Activated CD4-positive, alpha-beta T cell treated with anti-CD3 and anti-CD28 coated beads, Interleukin-2, amount 10 ng/mL, durations not matched to agents 24 days and 14 days (primary cell): ENCODE results near the gene VTA1. TPM values are rescaled to one million over a fixed set of nuclear protein-coding genes. Genes with fewer than 3 reads are reported as not detected.
A peak's percentile ranks its signal among the peaks of the same experiment; 100 is the strongest.
"Not testable (repeated sequence)": the region's sequence is repeated elsewhere in the genome, so short reads cannot be mapped to it uniquely, and the experiment has no call there.

ENCODE experiments used
- DNase-seq: peaks from one replicate; pipeline ENCODE4 v3.0.0; 2022
- H3K27ac Mint-ChIP-seq: one replicate; pipeline ENCODE4 v1.8.0; 2022; ENCODE audit warnings: mild to moderate bottlenecking, mixed read lengths
- H3K27me3 Mint-ChIP-seq: one replicate; pipeline ENCODE4 v1.8.0; 2022; ENCODE audit warnings: mixed read lengths
- H3K36me3 Mint-ChIP-seq: one replicate; pipeline ENCODE4 v1.8.0; 2022; ENCODE audit warnings: low read depth, mild to moderate bottlenecking, mixed read lengths
- H3K4me1 Mint-ChIP-seq: one replicate; pipeline ENCODE4 v1.8.0; 2021; ENCODE audit warnings: mixed read lengths
- H3K4me3 Mint-ChIP-seq: one replicate; pipeline ENCODE4 v1.8.0; 2022; ENCODE audit warnings: mild to moderate bottlenecking, moderate library complexity, mixed read lengths
- H3K9me3 Mint-ChIP-seq: one replicate; pipeline ENCODE4 v1.8.0; 2021; ENCODE audit warnings: mixed read lengths
- intact Hi-C: fragments of 100-400 bp; cut with micrococcal nuclease; formaldehyde crosslinking; loops from one replicate; pipeline ENCODE4 v1.15.1; 2023
- total RNA-seq: library from RNA; stranded (reverse); gene quantifications from 2 replicates; pipeline ENCODE4 v1.2.3, GENCODE V29; 2022

Gene VTA1
- total RNA-seq, 1 donor from 2014 or later: 54.0 TPM

DNA sequence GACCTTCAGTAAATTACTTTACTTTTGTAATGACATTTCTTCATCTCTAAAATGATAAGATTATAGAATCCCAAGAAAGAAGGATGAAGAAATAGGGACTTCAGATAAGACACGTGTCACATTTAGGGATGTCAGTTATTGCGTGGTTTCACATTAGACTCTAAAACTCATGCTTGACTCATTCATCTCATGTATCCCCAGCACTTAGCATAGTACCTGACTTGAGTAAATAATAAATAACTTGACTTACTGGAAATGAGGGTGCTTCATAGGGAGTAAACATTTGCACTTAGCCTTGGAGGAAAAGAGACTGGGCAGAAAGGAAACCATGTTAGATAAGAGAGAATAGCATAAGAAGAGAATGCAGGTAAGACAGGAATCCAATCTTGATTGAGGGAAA lies 37.2 kb downstream of the VTA1 start:
- no peak for DNase-seq
- no peak overlapping the region for H3K27ac Mint-ChIP-seq
- intact Hi-C loops: no loop called here
- peaks cover 2% of the 10 kb centered on the region for H3K4me1 Mint-ChIP-seq
- H3K36me3 Mint-ChIP-seq: peaks cover 21% of the 10 kb centered on the region
- no peaks in the 10 kb centered on the region for H3K27me3 Mint-ChIP-seq
- no peaks in the 10 kb centered on the region for H3K9me3 Mint-ChIP-seq
- no peak overlapping the region for H3K4me3 Mint-ChIP-seq

DNA sequence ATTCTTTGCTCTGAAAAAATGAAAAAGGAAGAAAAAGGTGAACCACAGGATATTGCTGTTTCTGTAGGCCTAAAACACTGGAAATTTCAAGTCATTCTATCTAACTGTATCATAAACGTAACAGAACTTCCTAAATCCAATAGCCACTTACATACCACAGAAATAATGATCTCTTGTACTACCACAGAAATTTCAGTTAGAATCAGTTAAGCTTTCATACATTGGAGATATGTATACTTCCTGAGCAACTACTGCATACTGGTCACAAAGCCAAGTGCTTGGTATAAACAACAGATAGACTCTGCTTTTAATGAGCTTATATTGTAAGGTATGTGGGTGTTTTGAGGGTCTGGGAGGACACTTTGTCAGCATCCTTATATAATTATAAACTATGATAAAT lies 38.6 kb downstream of the VTA1 start:
- H3K4me1 Mint-ChIP-seq: peaks cover 2% of the 10 kb centered on the region
- no peaks in the 10 kb centered on the region for H3K9me3 Mint-ChIP-seq
- no peak for DNase-seq
- peaks cover 21% of the 10 kb centered on the region for H3K36me3 Mint-ChIP-seq
- no peaks in the 10 kb centered on the region for H3K27me3 Mint-ChIP-seq
- no peak overlapping the region for H3K4me3 Mint-ChIP-seq
- intact Hi-C loops: loop anchor here (2.0 kb wide), 1 partner anchor 15 kb away; no protein-coding TSS in a partner anchor
- H3K27ac Mint-ChIP-seq: no peak overlapping the region

DNA sequence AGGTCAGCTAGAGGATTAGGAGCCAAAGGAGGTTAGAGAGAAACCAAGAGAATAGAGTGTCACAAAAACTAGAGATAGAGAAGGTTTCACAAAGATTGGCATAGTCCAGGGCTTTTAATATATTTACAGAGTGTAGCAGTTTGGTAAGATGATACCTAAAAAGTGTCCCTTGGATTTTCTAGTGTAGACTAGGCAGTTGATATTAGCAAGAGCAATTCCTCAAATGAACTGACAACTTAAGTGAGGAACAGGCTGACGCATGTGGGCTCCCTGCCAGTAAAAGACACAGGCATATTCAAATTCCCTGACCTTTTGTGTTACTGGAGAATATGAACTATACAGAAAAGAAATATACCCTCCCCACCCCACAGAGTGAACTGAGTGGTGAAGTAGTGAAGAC lies 40.1 kb downstream of the VTA1 start:
- intact Hi-C loops: loop anchor here (2.0 kb wide), 1 partner anchor 14 kb away; no protein-coding TSS in a partner anchor
- Mint-ChIP-seq H3K36me3 (peaks cover 17% of the 10 kb centered on the region), H3K4me1 (peaks cover 2% of the 10 kb centered on the region), H3K4me3 (no peak overlapping the region), H3K9me3 (no peaks in the 10 kb centered on the region), H3K27me3 (no peaks in the 10 kb centered on the region), H3K27ac (no peak overlapping the region)
- no peak for DNase-seq

DNA sequence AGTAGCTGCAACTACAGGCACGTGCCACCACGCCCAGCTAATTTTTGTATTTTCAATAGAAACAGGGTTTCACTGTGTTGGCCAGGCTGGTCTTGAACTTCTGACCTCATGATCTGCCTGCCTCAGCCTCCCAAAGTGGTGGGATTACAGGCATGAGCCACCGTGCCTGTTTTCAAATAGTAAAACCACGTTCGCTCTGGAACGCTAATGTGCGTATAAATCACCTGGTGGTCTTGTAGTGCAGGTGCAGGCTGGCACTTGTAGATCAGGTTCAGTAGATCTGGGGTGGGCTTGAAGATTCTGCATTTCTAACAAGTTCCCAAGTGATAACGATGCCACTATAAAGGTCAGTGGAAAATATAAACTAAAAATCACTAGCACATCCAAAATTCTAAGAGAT lies 41.3 kb downstream of the VTA1 start:
- H3K27me3 Mint-ChIP-seq, H3K4me1 Mint-ChIP-seq, intact Hi-C loops, H3K9me3 Mint-ChIP-seq, DNase-seq, H3K4me3 Mint-ChIP-seq, H3K27ac Mint-ChIP-seq: not testable (repeated sequence)
- H3K36me3 Mint-ChIP-seq: peaks cover 13% of the 10 kb centered on the region

DNA sequence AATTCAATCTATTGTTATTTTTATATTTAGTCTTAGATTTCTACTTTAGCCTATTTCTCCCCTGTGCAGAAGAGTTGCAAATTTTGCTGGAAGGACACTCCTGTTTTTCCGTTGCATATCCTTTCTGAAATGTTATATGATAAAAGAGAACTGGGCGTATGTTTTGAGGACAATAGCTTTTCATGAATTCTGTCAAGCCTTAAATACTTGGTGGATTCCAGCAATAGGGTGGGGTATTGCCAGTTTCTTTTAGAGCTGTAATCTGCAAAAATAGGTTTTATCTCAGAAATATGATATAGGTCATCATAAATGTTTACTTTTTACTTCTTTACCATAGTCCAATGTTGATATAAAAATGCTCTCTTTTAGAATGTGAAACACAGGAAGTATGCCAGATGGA lies 42.0 kb downstream of the VTA1 start:
- peaks cover 13% of the 10 kb centered on the region for H3K36me3 Mint-ChIP-seq
- intact Hi-C loops: no loop called here
- no peak overlapping the region for H3K4me3 Mint-ChIP-seq
- peaks cover 2% of the 10 kb centered on the region for H3K4me1 Mint-ChIP-seq
- H3K9me3 Mint-ChIP-seq: no peaks in the 10 kb centered on the region
- no peak overlapping the region for H3K27ac Mint-ChIP-seq
- H3K27me3 Mint-ChIP-seq: no peaks in the 10 kb centered on the region
- no peak for DNase-seq

DNA sequence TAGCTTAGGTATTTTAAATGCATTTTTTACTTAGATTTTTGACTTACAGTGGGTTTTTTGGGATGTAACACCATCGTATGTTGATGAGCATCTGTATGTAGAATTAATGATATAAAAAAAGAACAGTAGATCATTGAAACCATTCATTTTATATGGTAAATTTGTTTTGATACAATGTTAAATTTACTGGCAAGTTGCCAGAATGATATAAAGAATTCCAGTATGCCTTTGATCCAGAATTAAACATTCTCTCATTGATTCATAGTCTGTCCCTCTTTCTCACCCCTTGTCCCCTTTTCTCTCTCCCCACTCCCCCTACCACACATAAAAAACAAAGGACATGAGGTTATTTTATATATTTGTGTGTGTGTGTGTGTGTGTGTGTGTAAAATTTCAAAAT lies 45.3 kb downstream of the VTA1 start:
- H3K27me3 Mint-ChIP-seq: no peaks in the 10 kb centered on the region
- intact Hi-C loops: no loop called here
- H3K36me3 Mint-ChIP-seq: peaks cover 9% of the 10 kb centered on the region
- no peak for DNase-seq
- no peak overlapping the region for H3K4me3 Mint-ChIP-seq
- H3K4me1 Mint-ChIP-seq: peaks cover 4% of the 10 kb centered on the region
- H3K27ac Mint-ChIP-seq: no peak overlapping the region
- no peaks in the 10 kb centered on the region for H3K9me3 Mint-ChIP-seq

DNA sequence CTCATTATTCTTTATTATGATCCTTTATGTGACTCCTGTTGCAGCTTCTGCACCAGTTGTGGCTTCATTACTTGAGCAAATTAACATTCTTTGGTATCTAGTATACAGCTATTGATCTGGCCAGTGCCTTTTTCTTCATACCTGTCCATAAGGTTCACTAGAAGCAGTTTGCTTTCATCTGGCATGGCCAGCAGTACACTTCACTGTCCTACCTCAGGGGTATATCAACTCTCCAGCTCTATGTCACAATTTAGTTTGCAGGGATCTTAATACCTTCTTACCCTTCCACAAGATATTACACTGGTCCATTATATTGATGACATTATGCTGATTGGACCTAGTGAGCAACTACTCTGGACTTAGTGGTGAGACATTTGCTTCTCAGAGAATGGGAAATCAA lies 46.6 kb downstream of the VTA1 start:
- no peaks in the 10 kb centered on the region for H3K27me3 Mint-ChIP-seq
- intact Hi-C loops: no loop called here
- H3K4me3 Mint-ChIP-seq: no peak overlapping the region
- H3K4me1 Mint-ChIP-seq: peaks cover 4% of the 10 kb centered on the region
- peaks cover 10% of the 10 kb centered on the region for H3K36me3 Mint-ChIP-seq
- DNase-seq: no peak
- no peak overlapping the region for H3K27ac Mint-ChIP-seq
- H3K9me3 Mint-ChIP-seq: no peaks in the 10 kb centered on the region

DNA sequence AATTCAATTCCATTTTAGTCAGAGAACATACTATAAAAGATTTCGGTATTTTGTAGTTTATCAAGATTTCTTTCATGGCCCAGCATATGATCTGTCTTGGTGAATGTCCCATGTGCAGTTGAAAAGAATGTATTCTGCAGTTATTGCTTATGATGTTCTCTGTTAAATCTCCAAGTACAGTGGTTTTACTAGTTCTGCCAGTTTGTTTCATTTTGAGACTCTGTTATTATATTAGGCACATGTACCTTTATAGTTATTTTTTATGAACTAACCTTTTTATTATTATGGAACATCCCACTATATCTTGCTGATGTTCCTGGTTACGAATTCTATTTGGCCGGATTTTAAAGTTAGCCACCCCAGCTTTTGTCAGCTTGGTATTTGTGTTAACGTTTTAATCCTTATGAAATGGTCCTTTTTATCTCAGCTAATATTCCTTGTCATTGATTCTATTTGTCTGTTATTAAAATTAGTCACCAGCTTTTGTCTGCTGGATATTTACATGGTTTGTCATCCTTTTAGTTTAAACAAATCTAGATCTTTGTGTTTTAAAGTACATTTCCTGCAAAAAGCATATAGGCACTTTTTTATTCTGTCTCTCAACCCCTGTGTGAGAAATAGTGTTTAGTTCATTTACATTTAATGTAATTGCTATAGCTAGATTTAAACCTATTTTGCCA lies 48.9 kb downstream of the VTA1 start:
- H3K4me1 Mint-ChIP-seq: peaks cover 4% of the 10 kb centered on the region
- no peak overlapping the region for H3K27ac Mint-ChIP-seq
- H3K27me3 Mint-ChIP-seq: no peaks in the 10 kb centered on the region
- no peak overlapping the region for H3K4me3 Mint-ChIP-seq
- intact Hi-C loops: no loop called here
- peaks cover 5% of the 10 kb centered on the region for H3K36me3 Mint-ChIP-seq
- H3K9me3 Mint-ChIP-seq: no peaks in the 10 kb centered on the region
- DNase-seq: no peak

DNA sequence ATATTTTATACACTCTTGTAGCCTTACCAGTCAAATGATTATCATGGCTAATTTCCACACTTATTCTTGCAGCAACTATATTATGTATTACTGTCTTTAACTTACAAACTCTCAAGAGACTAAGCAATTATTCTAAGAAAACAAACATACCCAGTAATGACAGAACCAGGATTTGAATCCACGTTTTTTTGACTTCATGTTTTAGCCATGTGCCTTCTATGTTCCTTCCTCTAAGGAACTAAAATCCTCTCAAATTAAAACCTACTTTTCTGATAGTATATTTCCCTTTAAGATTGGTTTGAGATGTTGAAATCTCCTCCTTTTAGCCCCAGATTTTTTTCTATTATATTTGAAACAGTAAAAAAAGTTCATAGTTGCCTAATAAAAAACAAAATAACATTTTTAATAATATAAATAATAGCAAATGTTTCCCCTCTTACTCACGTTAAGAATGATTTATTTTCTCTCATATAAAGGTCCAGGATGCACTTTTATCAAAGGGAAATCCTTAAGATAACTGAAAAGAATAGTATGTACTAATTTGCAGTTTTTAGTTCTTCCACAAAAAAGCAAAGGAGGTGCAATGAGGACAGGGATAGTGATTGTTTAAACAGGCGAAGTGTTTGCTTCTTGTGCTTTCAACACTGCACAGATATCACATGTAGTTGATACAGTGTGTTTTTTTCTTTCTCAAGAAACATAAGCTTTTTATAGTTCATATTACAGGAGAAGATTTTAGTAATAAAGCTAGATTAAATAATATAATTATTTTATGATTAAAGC lies 54.0 kb downstream of the VTA1 start:
- Mint-ChIP-seq H3K4me1 (peaks cover 1% of the 10 kb centered on the region), H3K36me3 (peaks cover 17% of the 10 kb centered on the region), H3K4me3 (no peak overlapping the region), H3K9me3 (no peaks in the 10 kb centered on the region), H3K27me3 (no peaks in the 10 kb centered on the region), H3K27ac (no peak overlapping the region)
- no peak for DNase-seq
- intact Hi-C loops: loop anchor here (2.0 kb wide), 1 partner anchor 14 kb away; no protein-coding TSS in a partner anchor

DNA sequence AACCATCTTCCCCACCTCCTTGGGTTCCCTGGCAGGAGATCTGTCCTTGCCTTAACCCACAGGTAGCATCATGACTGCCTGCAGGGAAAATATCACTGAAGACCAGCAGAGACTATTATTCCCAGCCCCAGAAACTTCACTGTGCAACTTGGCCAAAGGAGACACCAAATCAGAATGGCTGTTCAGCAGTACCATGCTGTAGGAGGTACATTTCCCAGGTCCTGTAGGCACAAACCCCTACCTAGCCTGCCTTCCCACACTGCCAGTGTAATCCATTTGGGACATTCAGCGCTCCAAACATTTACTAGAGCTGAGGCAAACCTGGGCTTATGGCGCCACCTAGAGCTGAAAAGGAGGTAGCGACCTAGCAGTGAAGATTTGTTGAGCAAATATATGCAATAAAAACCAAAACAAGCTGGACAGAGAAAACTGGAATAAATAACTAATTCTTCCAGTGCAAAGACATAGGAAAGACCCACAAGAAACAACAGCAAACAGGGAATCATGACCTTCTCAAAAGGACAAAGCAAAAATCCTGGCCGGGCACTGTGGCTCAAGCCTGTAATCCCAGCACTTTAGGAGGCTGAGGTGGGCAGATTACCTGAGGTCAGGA lies 60.3 kb downstream of the VTA1 start:
- H3K9me3 Mint-ChIP-seq: peaks cover under 1% of the 10 kb centered on the region
- intact Hi-C loops: loop anchor here (1.0 to 2.0 kb wide), 2 partner anchors 51 to 60 kb away; partner anchors contain the start of genes NMBR and VTA1
- H3K4me1 Mint-ChIP-seq: no peaks in the 10 kb centered on the region
- H3K4me3 Mint-ChIP-seq: no peak overlapping the region
- no peak overlapping the region for H3K27ac Mint-ChIP-seq
- H3K36me3 Mint-ChIP-seq: peaks cover 36% of the 10 kb centered on the region
- peak; percentile 79 for DNase-seq
- no peaks in the 10 kb centered on the region for H3K27me3 Mint-ChIP-seq

DNA sequence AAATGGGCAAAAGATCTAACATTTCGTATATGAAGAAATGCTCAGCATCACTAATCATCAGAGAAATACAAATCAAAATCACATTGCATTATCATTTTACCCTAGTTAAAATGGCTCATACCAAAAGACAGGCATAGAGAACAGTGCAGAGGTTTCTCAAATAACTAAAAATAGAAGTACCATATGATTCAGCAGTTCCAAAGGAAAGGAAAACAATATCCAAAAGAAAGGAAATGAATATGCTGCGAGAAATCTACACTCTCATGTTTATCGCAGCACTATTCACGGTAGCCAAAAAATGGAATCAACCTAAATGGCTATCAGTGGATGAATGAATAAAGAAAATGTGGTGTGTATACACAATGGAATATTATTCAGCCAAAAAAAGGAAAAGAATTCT lies 63.5 kb downstream of the VTA1 start:
- no peak for DNase-seq
- Mint-ChIP-seq H3K4me1 (no peaks in the 10 kb centered on the region), H3K9me3 (peaks cover 17% of the 10 kb centered on the region), H3K27me3 (no peaks in the 10 kb centered on the region), H3K27ac (no peak overlapping the region), H3K36me3 (peaks cover 51% of the 10 kb centered on the region), H3K4me3 (no peak overlapping the region)
- intact Hi-C loops: no loop called here

DNA sequence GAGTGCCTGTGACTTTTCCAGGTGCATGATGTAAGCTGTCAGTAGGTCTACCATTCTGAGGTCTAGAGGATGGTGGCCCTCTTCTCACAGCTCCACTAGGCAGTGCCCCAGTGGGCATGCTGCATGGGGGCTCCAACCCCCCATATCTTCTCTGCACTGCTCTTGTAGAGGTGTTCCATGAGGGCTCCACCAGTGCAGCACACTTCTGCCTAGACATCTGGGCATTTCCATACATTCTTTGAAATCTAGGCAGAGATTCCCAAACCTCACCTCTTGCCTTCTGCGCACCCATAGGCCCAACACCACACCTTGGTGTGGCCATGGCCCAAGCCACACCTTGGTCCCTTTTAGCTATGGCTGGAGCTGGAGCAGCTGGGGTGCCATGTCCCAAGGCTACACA lies 66.3 kb downstream of the VTA1 start:
- Mint-ChIP-seq H3K27ac (no peak overlapping the region), H3K36me3 (peaks cover 43% of the 10 kb centered on the region)

DNA sequence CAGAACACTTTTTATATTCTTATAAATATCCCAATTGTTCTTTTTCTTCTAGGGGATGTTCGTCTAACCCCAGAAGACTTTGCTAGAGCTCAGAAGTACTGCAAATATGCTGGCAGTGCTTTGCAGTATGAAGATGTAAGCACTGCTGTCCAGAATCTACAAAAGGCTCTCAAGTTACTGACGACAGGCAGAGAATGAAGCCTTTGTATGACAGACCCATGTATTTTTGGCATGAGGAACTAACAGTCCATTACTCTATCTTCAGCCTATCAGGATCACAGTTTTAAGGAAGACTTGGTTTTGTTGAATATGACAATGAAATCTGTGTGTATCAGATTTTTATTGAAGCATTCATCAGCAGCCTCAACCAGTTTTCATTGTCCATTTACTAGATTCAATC lies 71.4 kb downstream of the VTA1 start:
- Mint-ChIP-seq H3K9me3 (peaks cover 5% of the 10 kb centered on the region), H3K27ac (no peak overlapping the region), H3K27me3 (no peaks in the 10 kb centered on the region), H3K36me3 (peaks cover 13% of the 10 kb centered on the region), H3K4me1 (no peaks in the 10 kb centered on the region), H3K4me3 (no peak overlapping the region)
- no peak for DNase-seq
- intact Hi-C loops: no loop called here

More for the DNA sequence above, 66.3 kb downstream of the VTA1 start:
- no peak for DNase-seq
- Mint-ChIP-seq H3K4me1 (no peaks in the 10 kb centered on the region), H3K9me3 (peaks cover 17% of the 10 kb centered on the region), H3K4me3 (no peak overlapping the region), H3K27me3 (no peaks in the 10 kb centered on the region)
- intact Hi-C loops: no loop called here

DNA sequence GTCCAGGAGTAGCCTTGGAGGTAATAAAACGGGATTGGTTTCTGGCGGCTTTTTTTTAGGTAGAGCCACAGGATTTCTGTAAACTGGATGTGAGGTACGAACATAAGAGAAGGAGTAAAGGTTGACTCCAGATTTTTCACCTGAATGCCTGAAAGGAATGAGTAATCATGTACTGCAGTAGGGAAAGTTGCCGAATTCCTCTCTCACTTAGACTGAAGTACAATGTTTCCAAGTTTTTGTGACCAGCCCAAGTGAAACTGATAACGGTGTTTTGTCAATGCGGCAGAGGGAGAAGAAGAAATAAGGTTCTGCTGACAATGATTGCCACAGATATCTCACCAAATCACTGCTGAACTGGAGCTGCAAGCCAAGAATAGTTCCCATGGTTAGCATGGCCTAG lies 75.0 kb downstream of the VTA1 start:
- H3K27me3 Mint-ChIP-seq: no peaks in the 10 kb centered on the region
- H3K4me3 Mint-ChIP-seq: no peak overlapping the region
- no peaks in the 10 kb centered on the region for H3K9me3 Mint-ChIP-seq
- no peaks in the 10 kb centered on the region for H3K4me1 Mint-ChIP-seq
- no peak for DNase-seq
- H3K36me3 Mint-ChIP-seq: peaks cover 2% of the 10 kb centered on the region
- intact Hi-C loops: no loop called here
- H3K27ac Mint-ChIP-seq: no peak overlapping the region
